22Rv1 (cell line): Measurements from ENCODE around the gene KIF2C.
"Not testable (repeated sequence)": the region's sequence is repeated elsewhere in the genome, so short reads cannot be mapped to it uniquely, and the experiment has no call there.

ENCODE experiments used
- CTCF ChIP-seq: fragments of 450-650 bp; IDR thresholded peaks from 2 replicates; pipeline ENCODE4 v1.5.1; 2017; ENCODE audit warnings: mild to moderate bottlenecking
- ZFX ChIP-seq: fragments of 450-650 bp; IDR thresholded peaks from 2 replicates; pipeline ENCODE4 v1.6.1; 2017; ENCODE audit warnings: antibody characterized with exemption, borderline replicate concordance

DNA sequence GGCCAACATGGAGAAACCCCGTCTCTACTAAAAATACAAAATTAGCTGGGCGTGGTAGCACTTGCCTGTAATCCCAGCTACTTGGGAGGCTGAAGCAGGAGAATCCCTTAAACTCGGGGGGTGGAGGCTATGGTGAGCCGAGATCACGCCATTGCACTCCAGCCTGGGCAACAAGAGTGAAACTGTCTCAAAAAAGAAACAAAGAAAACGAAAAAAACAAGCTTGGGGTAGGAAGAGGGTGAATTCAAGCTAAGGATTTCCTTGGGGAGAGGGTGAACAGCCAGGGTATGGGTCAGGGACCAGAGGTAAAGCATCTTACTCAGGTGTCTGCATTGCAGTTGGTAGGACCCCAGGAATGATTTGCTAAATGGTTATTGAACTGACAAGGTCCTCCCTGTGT is 26.8 kb downstream of the KIF2C start:
- not testable (repeated sequence) for TF ChIP-seq CTCF, ZFX
